ENCODE measurements around the gene PPFIA1.

DNA sequence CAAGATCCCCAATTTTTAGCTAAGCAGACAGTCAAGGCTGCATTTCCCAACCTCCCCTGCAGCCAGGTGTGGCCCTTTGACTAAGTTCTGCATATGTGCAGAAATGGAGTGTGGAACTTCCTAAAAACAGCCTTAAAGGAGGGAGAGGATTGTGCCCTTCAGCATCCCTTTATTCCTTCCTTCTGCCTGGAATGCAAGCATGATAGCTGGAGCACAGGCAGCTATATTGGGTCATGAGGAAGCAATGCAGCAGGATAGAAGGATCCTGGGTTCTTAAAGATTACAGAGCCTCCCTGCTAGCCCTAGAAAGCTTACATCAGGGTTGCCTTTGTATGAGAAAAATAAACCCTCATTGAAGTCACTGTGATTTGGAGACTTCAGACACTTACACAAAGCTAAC, 37.5 kb upstream of the PPFIA1 start:
- no peak for TF ChIP-seq CTCF (conservative IDR thresholded peaks at IDR 0.05; ENCODE audit: low read length)
- TF ChIP-seq EZH2phosphoT487 (IDR thresholded peaks at IDR 0.05; ENCODE audit: borderline replicate concordance, low read depth, low read length): no peak
